ENCODE measurements around the gene EDEM3.

- no peak for TF ChIP-seq IRF2 (CRISPR knock-in tag; IDR thresholded peaks at IDR 0.05; ENCODE audit: borderline replicate concordance, low read depth)
- no peak for TF ChIP-seq CTCF (IDR thresholded peaks at IDR 0.05)
- no peak for TF ChIP-seq ATF3 (CRISPR knock-in tag; conservative IDR thresholded peaks at IDR 0.05)
Measured at GRCh38 chr1:184740344-184740743, 14.3 kb downstream of the EDEM3 start.
